ENCODE results near the gene NDUFA8. TPM values are rescaled to one million over a fixed set of nuclear protein-coding genes. Genes with fewer than 3 reads are reported as not detected.

NDUFA8 gene
- total RNA-seq, 1 experiment from 2014 or later, result 60.7 TPM

DNA sequence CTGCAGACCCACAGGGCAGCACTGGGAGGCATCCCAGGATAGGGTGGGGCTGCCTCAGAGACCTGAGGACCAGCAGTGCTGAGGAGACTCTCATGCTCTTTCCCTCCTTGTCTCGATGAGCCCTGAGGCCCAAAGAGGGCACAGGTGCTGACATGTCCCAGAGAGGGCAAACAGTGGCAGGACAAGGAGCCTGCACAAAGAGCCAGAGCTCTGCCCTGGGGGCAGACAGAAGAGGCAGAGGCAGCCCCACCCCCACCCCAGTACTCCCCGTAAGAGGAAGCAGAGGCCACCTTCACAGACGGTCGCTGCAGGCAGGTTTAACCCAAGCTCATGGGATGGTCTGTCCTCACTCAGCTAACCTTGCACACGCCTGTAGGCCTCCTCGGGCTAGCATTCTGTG, 37.1 kb downstream of the NDUFA8 start:
- no peak overlapping the region for H3K27ac ChIP-seq (ENCODE audit: insufficient read length, low read depth, low read length)
- no peak overlapping the region for H2AK5ac ChIP-seq (ENCODE audit: insufficient read length, low read length)
- no peak overlapping the region for H2BK12ac ChIP-seq (ENCODE audit: insufficient read length, low read depth, low read length)
- peaks cover 9% of the 10 kb centered on the region for H3K23me2 ChIP-seq (ENCODE audit: insufficient read length, low read depth, low read length, poor library complexity, severe bottlenecking)
- TF ChIP-seq, protein P1, sequence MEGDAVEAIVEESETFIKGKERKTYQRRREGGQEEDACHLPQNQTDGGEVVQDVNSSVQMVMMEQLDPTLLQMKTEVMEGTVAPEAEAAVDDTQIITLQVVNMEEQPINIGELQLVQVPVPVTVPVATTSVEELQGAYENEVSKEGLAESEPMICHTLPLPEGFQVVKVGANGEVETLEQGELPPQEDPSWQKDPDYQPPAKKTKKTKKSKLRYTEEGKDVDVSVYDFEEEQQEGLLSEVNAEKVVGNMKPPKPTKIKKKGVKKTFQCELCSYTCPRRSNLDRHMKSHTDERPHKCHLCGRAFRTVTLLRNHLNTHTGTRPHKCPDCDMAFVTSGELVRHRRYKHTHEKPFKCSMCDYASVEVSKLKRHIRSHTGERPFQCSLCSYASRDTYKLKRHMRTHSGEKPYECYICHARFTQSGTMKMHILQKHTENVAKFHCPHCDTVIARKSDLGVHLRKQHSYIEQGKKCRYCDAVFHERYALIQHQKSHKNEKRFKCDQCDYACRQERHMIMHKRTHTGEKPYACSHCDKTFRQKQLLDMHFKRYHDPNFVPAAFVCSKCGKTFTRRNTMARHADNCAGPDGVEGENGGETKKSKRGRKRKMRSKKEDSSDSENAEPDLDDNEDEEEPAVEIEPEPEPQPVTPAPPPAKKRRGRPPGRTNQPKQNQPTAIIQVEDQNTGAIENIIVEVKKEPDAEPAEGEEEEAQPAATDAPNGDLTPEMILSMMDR (conservative IDR thresholded peaks at IDR 0.05), result no peak
- H3K27me3 ChIP-seq (ENCODE audit: insufficient read depth, low read length), result peaks cover 3% of the 10 kb centered on the region; the same call in 1 of the 2 replicates
- H3K79me2 ChIP-seq (ENCODE audit: insufficient read depth, low read length), result no peaks in the 10 kb centered on the region
- no peak overlapping the region for H2BK120ac ChIP-seq (ENCODE audit: low read depth, low read length, poor library complexity, severe bottlenecking)
- H2AFZ ChIP-seq (ENCODE audit: low read length), result no peak overlapping the region
- H3K9ac ChIP-seq (ENCODE audit: extremely low read depth, insufficient read length, low read length), result no peak overlapping the region
- Mint-ChIP-seq H3K36me3 (ENCODE audit: insufficient read depth in 1 of 3, low read depth in 3 of 3) (no peaks in the 10 kb centered on the region), H3K27me3 (ENCODE audit: low read depth) (peaks cover 29% of the 10 kb centered on the region), H3K4me1 (peaks cover 19 to 21% of the 10 kb centered on the region in 2 experiments), H3K9me3 (no peaks in the 10 kb centered on the region), H3K27ac (no peak overlapping the region; a peak in 1 of 7 replicates), H3K4me3 (no peak overlapping the region; a peak in 1 of 5 replicates)
- no peak overlapping the region for H3K4me2 ChIP-seq (ENCODE audit: insufficient read depth, insufficient read length, low read length)
- H4K91ac ChIP-seq (ENCODE audit: insufficient read length, low read depth, low read length), result no peak overlapping the region
- DNase-seq, result no peak
- H3K79me1 ChIP-seq (ENCODE audit: insufficient read depth, low read depth, low read length, poor library complexity, severe bottlenecking), result no peaks in the 10 kb centered on the region
- H2BK15ac ChIP-seq (ENCODE audit: low read depth, low read length), result no peak overlapping the region
- H2BK5ac ChIP-seq (ENCODE audit: insufficient read length, low read length), result no peak overlapping the region
- no peak overlapping the region for H4K5ac ChIP-seq (ENCODE audit: insufficient read length, low read depth, low read length)
- no peak overlapping the region for H3K14ac ChIP-seq (ENCODE audit: insufficient read depth, low read length)
- no peak overlapping the region for H3K56ac ChIP-seq (ENCODE audit: insufficient read length, low read depth, low read length)
- H3T11ph ChIP-seq (ENCODE audit: low read length), result no peak overlapping the region
- no peak overlapping the region for H2BK20ac ChIP-seq (ENCODE audit: low read depth, low read length, poor library complexity, severe bottlenecking)
- no CpG with 5 or more reads among the region's 6 CpGs for WGBS (ENCODE audit: extremely low coverage, insufficient read length, low lambda C conversion rate)
- no peak overlapping the region for H4K8ac ChIP-seq (replicated peaks; ENCODE audit: insufficient read length, low read depth, low read length)
- H3K4ac ChIP-seq (ENCODE audit: low read depth, low read length), result no peak overlapping the region
- H3K18ac ChIP-seq (ENCODE audit: insufficient read length, low read depth, low read length), result no peak overlapping the region
- no peak overlapping the region for H3K23ac ChIP-seq (ENCODE audit: insufficient read length, low read depth, low read length)
- H4K20me1 ChIP-seq (ENCODE audit: control insufficient read depth, insufficient read depth, insufficient read length), result no peaks in the 10 kb centered on the region
- H3K4me1 ChIP-seq (ENCODE audit: insufficient read depth, low read length), result no peaks in the 10 kb centered on the region
- H3K9me3 ChIP-seq (ENCODE audit: control insufficient read depth, low read depth, low read length), result no peaks in the 10 kb centered on the region

Measured in H9 (cell line).